Measurements from ENCODE around the gene PALLD.

The PALLD gene

GRCh38 chr4:168623484-168623883, 126.6 kb downstream of the PALLD start:
- Histone ChIP-seq H3K27ac (no peak overlapping the region), H3K36me3 (no peaks in the 10 kb centered on the region), H3K4me3 (ENCODE audit: low read depth, low read length) (no peak overlapping the region), H3K9me3 (ENCODE audit: severe bottlenecking) (no peaks in the 10 kb centered on the region), H3K27me3 (ENCODE audit: insufficient read depth, low read depth, severe bottlenecking) (no peaks in the 10 kb centered on the region)
- TF ChIP-seq, protein P1, sequence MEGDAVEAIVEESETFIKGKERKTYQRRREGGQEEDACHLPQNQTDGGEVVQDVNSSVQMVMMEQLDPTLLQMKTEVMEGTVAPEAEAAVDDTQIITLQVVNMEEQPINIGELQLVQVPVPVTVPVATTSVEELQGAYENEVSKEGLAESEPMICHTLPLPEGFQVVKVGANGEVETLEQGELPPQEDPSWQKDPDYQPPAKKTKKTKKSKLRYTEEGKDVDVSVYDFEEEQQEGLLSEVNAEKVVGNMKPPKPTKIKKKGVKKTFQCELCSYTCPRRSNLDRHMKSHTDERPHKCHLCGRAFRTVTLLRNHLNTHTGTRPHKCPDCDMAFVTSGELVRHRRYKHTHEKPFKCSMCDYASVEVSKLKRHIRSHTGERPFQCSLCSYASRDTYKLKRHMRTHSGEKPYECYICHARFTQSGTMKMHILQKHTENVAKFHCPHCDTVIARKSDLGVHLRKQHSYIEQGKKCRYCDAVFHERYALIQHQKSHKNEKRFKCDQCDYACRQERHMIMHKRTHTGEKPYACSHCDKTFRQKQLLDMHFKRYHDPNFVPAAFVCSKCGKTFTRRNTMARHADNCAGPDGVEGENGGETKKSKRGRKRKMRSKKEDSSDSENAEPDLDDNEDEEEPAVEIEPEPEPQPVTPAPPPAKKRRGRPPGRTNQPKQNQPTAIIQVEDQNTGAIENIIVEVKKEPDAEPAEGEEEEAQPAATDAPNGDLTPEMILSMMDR (IDR thresholded peaks at IDR 0.05; ENCODE audit: low read depth, low read length), result no peak
- no peak for DNase-seq

DNA sequence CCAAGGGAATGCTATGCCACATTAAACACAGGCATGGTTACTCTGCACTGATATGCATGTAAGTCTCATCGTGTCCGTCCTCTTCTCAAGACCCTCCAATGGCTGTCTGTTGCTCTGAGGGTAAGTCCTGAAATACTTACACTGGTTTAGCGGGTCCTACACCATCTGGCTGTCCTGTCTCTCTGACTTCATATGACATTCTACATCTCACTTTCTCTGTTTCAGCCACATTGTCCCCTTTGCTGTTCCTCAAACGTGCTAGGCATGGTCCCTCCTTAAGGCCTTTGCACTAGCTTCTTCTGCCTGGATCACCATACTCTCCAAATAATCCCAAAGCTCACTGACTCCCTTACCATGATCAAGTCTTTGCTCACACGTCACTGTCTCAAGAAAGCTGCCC, 131.4 kb downstream of the PALLD start:
- DNase-seq, result no peak
- H3K27me3 ChIP-seq (ENCODE audit: insufficient read depth, low read depth, severe bottlenecking), result no peaks in the 10 kb centered on the region
- no peak overlapping the region for H3K4me3 ChIP-seq (ENCODE audit: low read depth, low read length)
- H3K36me3 ChIP-seq, result no peaks in the 10 kb centered on the region
- TF ChIP-seq, protein P1 (IDR thresholded peaks at IDR 0.05; ENCODE audit: low read depth, low read length), result no peak
- no peaks in the 10 kb centered on the region for H3K9me3 ChIP-seq (ENCODE audit: severe bottlenecking)
- H3K27ac ChIP-seq, result no peak overlapping the region

- no peak overlapping the region for H3K27ac ChIP-seq
- no peak for DNase-seq
- TF ChIP-seq, protein P1 (IDR thresholded peaks at IDR 0.05; ENCODE audit: low read depth, low read length), result no peak
- H3K36me3 ChIP-seq, result no peaks in the 10 kb centered on the region
- H3K9me3 ChIP-seq (ENCODE audit: severe bottlenecking), result no peaks in the 10 kb centered on the region
- H3K4me3 ChIP-seq (ENCODE audit: low read depth, low read length), result no peak overlapping the region
- H3K27me3 ChIP-seq (ENCODE audit: insufficient read depth, low read depth, severe bottlenecking), result no peaks in the 10 kb centered on the region
Measured at GRCh38 chr4:168629566-168629965, 132.7 kb downstream of the PALLD start.

DNA sequence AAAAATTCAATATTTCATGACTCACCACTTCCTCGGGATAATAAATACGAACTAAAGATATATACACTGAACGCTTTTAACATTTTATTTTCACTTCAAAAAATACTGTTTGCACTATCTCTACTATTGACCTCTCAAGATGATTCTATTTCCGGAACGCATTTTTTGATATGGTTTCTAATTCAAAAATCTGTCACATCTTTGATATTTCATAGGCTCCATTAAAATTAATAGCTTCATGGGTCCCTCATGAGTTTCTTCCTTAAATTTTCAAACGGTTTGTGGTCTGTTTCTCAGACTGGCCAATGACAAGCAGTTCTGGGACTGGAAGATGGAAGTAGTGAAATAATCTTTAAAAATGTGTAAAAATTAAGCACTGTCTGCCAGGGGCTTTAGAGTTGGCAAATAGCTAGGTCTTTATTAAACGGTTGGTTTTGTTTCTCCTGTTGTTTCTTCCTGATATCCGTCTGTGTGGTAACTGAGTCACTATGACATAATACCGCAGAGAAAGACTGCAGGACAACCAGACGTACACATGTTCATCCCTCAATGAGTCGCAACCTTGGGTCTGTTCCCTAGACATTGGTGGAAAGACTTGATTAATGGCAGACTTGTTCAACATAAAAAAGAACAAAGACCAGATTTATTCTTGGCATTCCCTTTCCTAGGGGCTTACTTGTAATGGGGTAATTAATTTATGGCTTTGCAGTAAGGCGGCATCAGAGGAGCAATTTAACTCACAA, 133.8 kb downstream of the PALLD start:
- no peak overlapping the region for H3K27ac ChIP-seq
- H3K36me3 ChIP-seq, result no peaks in the 10 kb centered on the region
- TF ChIP-seq, protein P1 (IDR thresholded peaks at IDR 0.05; ENCODE audit: low read depth, low read length), result no peak
- H3K27me3 ChIP-seq (ENCODE audit: insufficient read depth, low read depth, severe bottlenecking), result no peaks in the 10 kb centered on the region
- H3K4me3 ChIP-seq (ENCODE audit: low read depth, low read length), result peak overlapping the region; percentile 97
- H3K9me3 ChIP-seq (ENCODE audit: severe bottlenecking), result no peaks in the 10 kb centered on the region
- DNase-seq, result no peak

- TF ChIP-seq, protein P1 (IDR thresholded peaks at IDR 0.05; ENCODE audit: low read depth, low read length), result peak; percentile 60
- H3K4me3 ChIP-seq (ENCODE audit: low read depth, low read length), result peak overlapping the region; percentile 97
Measured at GRCh38 chr4:168631241-168632162, 134.7 kb downstream of the PALLD start.

More at GRCh38 chr4:168631241-168632162, 134.7 kb downstream of the PALLD start:
- Histone ChIP-seq H3K9me3 (ENCODE audit: severe bottlenecking) (no peaks in the 10 kb centered on the region), H3K27me3 (ENCODE audit: insufficient read depth, low read depth, severe bottlenecking) (no peaks in the 10 kb centered on the region), H3K27ac (no peak overlapping the region), H3K36me3 (no peaks in the 10 kb centered on the region)
- peak; percentile 80 for DNase-seq

All from WERI-Rb-1 (cell line).